Measurements from ENCODE around the gene SWT1.

Gene SWT1

DNA sequence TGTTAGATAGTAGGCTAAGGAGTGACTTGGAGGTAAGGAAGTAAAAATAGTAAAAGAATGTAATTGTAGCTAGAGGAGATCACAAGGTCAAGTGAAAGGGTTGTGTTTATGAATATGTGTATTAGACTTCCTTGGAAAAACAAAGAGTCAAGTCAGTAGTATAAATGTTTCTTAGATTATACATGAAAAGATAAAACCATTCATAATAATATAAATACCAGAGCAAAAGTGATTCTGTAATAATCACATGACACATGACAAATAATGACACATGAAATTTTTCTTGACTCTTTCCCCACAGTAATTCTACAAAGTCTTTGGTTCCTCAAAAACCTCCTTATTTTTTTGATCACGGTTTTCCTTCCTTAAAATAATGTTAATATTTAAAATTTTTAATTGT lies 103.6 kb downstream of the SWT1 start:
- H3K4me2 ChIP-seq (ENCODE audit: insufficient read depth, low read length, poor library complexity, severe bottlenecking) = no peak overlapping the region
- DNase-seq (ENCODE audit: low spot score) = no peak
- H3K18ac ChIP-seq (ENCODE audit: low read length) = no peak overlapping the region
- no peak overlapping the region for H2AFZ ChIP-seq (ENCODE audit: low read length)
- no peaks in the 10 kb centered on the region for H3K79me1 ChIP-seq (ENCODE audit: low read depth, low read length)
- H3K23ac ChIP-seq (ENCODE audit: low read depth, low read length, poor library complexity) = no peak overlapping the region
- H4K8ac ChIP-seq (ENCODE audit: low read depth, low read length) = no peak overlapping the region
- H3K4me1 ChIP-seq (ENCODE audit: control insufficient read depth in 2 of 2, insufficient read depth in 1 of 2, low read depth in 1 of 2, low read length in 2 of 2) = no peaks in the 10 kb centered on the region
- no peaks in the 10 kb centered on the region for H3K9me3 ChIP-seq (replicated peaks in 1 of 2; ENCODE audit: control insufficient read depth in 2 of 2, insufficient read depth in 1 of 2, low read depth in 1 of 2, low read length in 2 of 2)
- no peak overlapping the region for H2BK5ac ChIP-seq (ENCODE audit: low read length)
- WGBS, 2 donors (ENCODE audit: extremely low coverage in 2 of 2, insufficient read length in 2 of 2, insufficient replicate concordance in 1 of 2) = no CpG with 5 or more reads among the region's 1 CpG
- no peaks in the 10 kb centered on the region for H3K36me3 ChIP-seq (replicated peaks in 1 of 2; ENCODE audit: control insufficient read depth in 2 of 2, insufficient read depth in 2 of 2, low read length in 2 of 2)
- no peak overlapping the region for H3K14ac ChIP-seq (ENCODE audit: low read length)
- H2AK5ac ChIP-seq (ENCODE audit: low read depth, low read length) = no peak overlapping the region
- H2BK12ac ChIP-seq (ENCODE audit: low read length) = no peak overlapping the region
- no peak overlapping the region for H3K4me3 ChIP-seq (ENCODE audit: low read length in 2 of 2)
- H2BK120ac ChIP-seq (ENCODE audit: low read depth, low read length) = no peak overlapping the region
- no peaks in the 10 kb centered on the region for H3K27me3 ChIP-seq (ENCODE audit: control insufficient read depth in 3 of 3, insufficient read depth in 3 of 3, low read depth in 1 of 3, low read length in 3 of 3)
- no peak overlapping the region for H3K4ac ChIP-seq (ENCODE audit: low read length)
- H3K9ac ChIP-seq (ENCODE audit: low read depth, low read length, poor library complexity) = no peak overlapping the region
- no peak overlapping the region for H3K27ac ChIP-seq (replicated peaks; ENCODE audit: low read length)
- H2BK15ac ChIP-seq (ENCODE audit: low read length) = no peak overlapping the region
- H4K91ac ChIP-seq (ENCODE audit: low read depth, low read length, poor library complexity) = no peak overlapping the region

DNA sequence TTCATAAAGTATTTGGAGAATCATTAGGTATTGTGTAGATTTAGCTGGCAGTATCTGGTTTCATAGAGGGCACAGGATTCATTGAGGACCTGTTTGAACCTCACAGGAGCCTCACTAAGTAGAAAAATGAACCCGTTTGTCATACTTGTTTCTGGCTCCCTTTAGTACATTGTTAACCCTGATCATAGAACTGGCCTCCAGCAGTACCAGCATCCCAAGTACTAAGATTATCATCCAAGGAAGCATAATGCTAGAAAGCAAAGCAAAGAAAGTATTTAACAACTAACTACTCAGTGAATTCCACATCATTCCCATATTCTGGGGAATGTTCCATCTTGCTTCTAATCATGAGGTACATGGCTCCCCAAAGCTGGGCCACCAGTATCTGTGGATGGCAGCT lies 105.2 kb downstream of the SWT1 start:
- Histone ChIP-seq H3K14ac (ENCODE audit: low read length) (no peak overlapping the region), H3K79me1 (ENCODE audit: low read depth, low read length) (no peaks in the 10 kb centered on the region), H3K36me3 (replicated peaks in 1 of 2; ENCODE audit: control insufficient read depth in 2 of 2, insufficient read depth in 2 of 2, low read length in 2 of 2) (no peaks in the 10 kb centered on the region), H3K9ac (ENCODE audit: low read depth, low read length, poor library complexity) (no peak overlapping the region), H3K9me3 (replicated peaks in 1 of 2; ENCODE audit: control insufficient read depth in 2 of 2, insufficient read depth in 1 of 2, low read depth in 1 of 2, low read length in 2 of 2) (no peaks in the 10 kb centered on the region), H4K8ac (ENCODE audit: low read depth, low read length) (no peak overlapping the region), H3K4me2 (ENCODE audit: insufficient read depth, low read length, poor library complexity, severe bottlenecking) (no peak overlapping the region), H3K4me3 (ENCODE audit: low read length in 2 of 2) (no peak overlapping the region), H2BK120ac (ENCODE audit: low read depth, low read length) (no peak overlapping the region), H3K27ac (replicated peaks; ENCODE audit: low read length) (no peak overlapping the region), H2BK15ac (ENCODE audit: low read length) (no peak overlapping the region), H2BK12ac (ENCODE audit: low read length) (no peak overlapping the region), H3K4me1 (ENCODE audit: control insufficient read depth in 2 of 2, insufficient read depth in 1 of 2, low read depth in 1 of 2, low read length in 2 of 2) (no peaks in the 10 kb centered on the region), H2BK5ac (ENCODE audit: low read length) (no peak overlapping the region), H3K4ac (ENCODE audit: low read length) (no peak overlapping the region), H2AFZ (ENCODE audit: low read length) (no peak overlapping the region), H3K27me3 (ENCODE audit: control insufficient read depth in 3 of 3, insufficient read depth in 3 of 3, low read depth in 1 of 3, low read length in 3 of 3) (peaks cover 0 to 2% (median 0%) of the 10 kb centered on the region in 3 experiments), H4K91ac (ENCODE audit: low read depth, low read length, poor library complexity) (no peak overlapping the region), H3K18ac (ENCODE audit: low read length) (no peak overlapping the region), H2AK5ac (ENCODE audit: low read depth, low read length) (no peak overlapping the region), H3K23ac (ENCODE audit: low read depth, low read length, poor library complexity) (no peak overlapping the region)
- no peak for DNase-seq (ENCODE audit: low spot score)
- WGBS, 2 donors (ENCODE audit: extremely low coverage in 2 of 2, insufficient read length in 2 of 2, insufficient replicate concordance in 1 of 2) = no CpG with 5 or more reads among the region's 1 CpG

DNA sequence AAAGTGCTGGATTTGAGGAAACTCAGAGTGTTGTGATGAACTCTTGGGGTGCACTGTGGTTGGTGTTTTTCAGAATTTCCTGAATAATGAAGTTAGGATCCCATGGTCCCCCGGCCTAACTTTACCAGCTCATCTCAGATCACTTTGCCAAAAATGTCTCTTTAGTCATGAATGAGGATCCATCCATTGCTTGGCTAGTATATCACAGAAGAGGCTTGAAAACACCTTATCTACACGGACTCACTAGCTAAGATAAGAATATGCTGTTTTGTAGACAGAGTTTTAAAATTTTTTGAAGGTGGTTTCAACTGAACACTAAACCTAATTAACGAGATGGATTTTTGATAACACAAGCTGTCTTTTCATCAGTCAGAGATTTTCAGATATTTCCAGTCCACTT lies 106.3 kb downstream of the SWT1 start:
- Histone ChIP-seq H3K79me1 (ENCODE audit: low read depth, low read length) (no peaks in the 10 kb centered on the region), H2BK5ac (ENCODE audit: low read length) (no peak overlapping the region), H3K9me3 (replicated peaks in 1 of 2; ENCODE audit: control insufficient read depth in 2 of 2, insufficient read depth in 1 of 2, low read depth in 1 of 2, low read length in 2 of 2) (no peaks in the 10 kb centered on the region), H2BK15ac (ENCODE audit: low read length) (no peak overlapping the region), H3K23ac (ENCODE audit: low read depth, low read length, poor library complexity) (no peak overlapping the region), H4K91ac (ENCODE audit: low read depth, low read length, poor library complexity) (no peak overlapping the region), H3K4me2 (ENCODE audit: insufficient read depth, low read length, poor library complexity, severe bottlenecking) (no peak overlapping the region), H2AFZ (ENCODE audit: low read length) (no peak overlapping the region), H3K14ac (ENCODE audit: low read length) (no peak overlapping the region), H3K18ac (ENCODE audit: low read length) (no peak overlapping the region), H3K4ac (ENCODE audit: low read length) (no peak overlapping the region), H3K27ac (replicated peaks; ENCODE audit: low read length) (no peak overlapping the region), H4K8ac (ENCODE audit: low read depth, low read length) (no peak overlapping the region), H3K9ac (ENCODE audit: low read depth, low read length, poor library complexity) (no peak overlapping the region), H2BK12ac (ENCODE audit: low read length) (no peak overlapping the region), H3K36me3 (replicated peaks in 1 of 2; ENCODE audit: control insufficient read depth in 2 of 2, insufficient read depth in 2 of 2, low read length in 2 of 2) (no peaks in the 10 kb centered on the region), H2AK5ac (ENCODE audit: low read depth, low read length) (no peak overlapping the region), H3K27me3 (ENCODE audit: control insufficient read depth in 3 of 3, insufficient read depth in 3 of 3, low read depth in 1 of 3, low read length in 3 of 3) (peaks cover 0 to 2% (median 0%) of the 10 kb centered on the region in 3 experiments), H2BK120ac (ENCODE audit: low read depth, low read length) (no peak overlapping the region), H3K4me1 (ENCODE audit: control insufficient read depth in 2 of 2, insufficient read depth in 1 of 2, low read depth in 1 of 2, low read length in 2 of 2) (peaks cover 0 to 4% of the 10 kb centered on the region in 2 donors), H3K4me3 (ENCODE audit: low read length in 2 of 2) (no peak overlapping the region)
- WGBS, 2 donors (ENCODE audit: extremely low coverage in 2 of 2, insufficient read length in 2 of 2, insufficient replicate concordance in 1 of 2) = no CpG with 5 or more reads among the region's 3 CpGs
- no peak for DNase-seq (ENCODE audit: low spot score)

DNA sequence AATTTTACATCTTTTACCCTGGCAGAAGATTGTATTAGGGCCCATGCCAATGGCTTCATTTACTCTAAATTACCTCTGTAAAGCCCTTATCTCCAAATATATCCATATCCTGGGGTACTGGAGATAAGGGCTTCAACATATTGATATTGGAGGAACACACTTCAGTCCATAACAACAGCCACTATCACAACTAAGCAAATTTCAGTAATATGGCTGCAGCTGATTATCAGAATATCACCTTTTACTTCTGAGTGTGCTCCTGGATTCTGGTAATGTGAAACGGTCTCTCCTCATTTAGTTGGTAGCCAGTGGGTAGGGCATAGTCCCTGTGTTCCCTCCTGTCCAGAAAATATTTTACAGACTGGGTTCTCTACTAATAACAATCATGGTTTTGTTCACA lies 106.8 kb downstream of the SWT1 start:
- no peak overlapping the region for H3K23ac ChIP-seq (ENCODE audit: low read depth, low read length, poor library complexity)
- H3K14ac ChIP-seq (ENCODE audit: low read length) = no peak overlapping the region
- H3K4me2 ChIP-seq (ENCODE audit: insufficient read depth, low read length, poor library complexity, severe bottlenecking) = no peak overlapping the region
- no peaks in the 10 kb centered on the region for H3K9me3 ChIP-seq (replicated peaks in 1 of 2; ENCODE audit: control insufficient read depth in 2 of 2, insufficient read depth in 1 of 2, low read depth in 1 of 2, low read length in 2 of 2)
- no peak overlapping the region for H3K4ac ChIP-seq (ENCODE audit: low read length)
- no peak for DNase-seq (ENCODE audit: low spot score)
- H3K27me3 ChIP-seq (ENCODE audit: control insufficient read depth in 3 of 3, insufficient read depth in 3 of 3, low read depth in 1 of 3, low read length in 3 of 3) = peaks cover 0 to 2% (median 0%) of the 10 kb centered on the region in 3 experiments
- H3K4me1 ChIP-seq (ENCODE audit: control insufficient read depth in 2 of 2, insufficient read depth in 1 of 2, low read depth in 1 of 2, low read length in 2 of 2) = peaks cover 0 to 4% of the 10 kb centered on the region in 2 donors
- no peak overlapping the region for H3K4me3 ChIP-seq (ENCODE audit: low read length in 2 of 2)
- H2BK12ac ChIP-seq (ENCODE audit: low read length) = no peak overlapping the region
- no peak overlapping the region for H4K8ac ChIP-seq (ENCODE audit: low read depth, low read length)
- no peak overlapping the region for H2AK5ac ChIP-seq (ENCODE audit: low read depth, low read length)
- H3K79me1 ChIP-seq (ENCODE audit: low read depth, low read length) = no peaks in the 10 kb centered on the region
- H2BK15ac ChIP-seq (ENCODE audit: low read length) = no peak overlapping the region
- H2AFZ ChIP-seq (ENCODE audit: low read length) = no peak overlapping the region
- WGBS, 2 donors (ENCODE audit: extremely low coverage in 2 of 2, insufficient read length in 2 of 2, insufficient replicate concordance in 1 of 2) = no CpG with 5 or more reads among the region's 1 CpG
- no peaks in the 10 kb centered on the region for H3K36me3 ChIP-seq (replicated peaks in 1 of 2; ENCODE audit: control insufficient read depth in 2 of 2, insufficient read depth in 2 of 2, low read length in 2 of 2)
- H3K27ac ChIP-seq (replicated peaks; ENCODE audit: low read length) = no peak overlapping the region
- no peak overlapping the region for H2BK5ac ChIP-seq (ENCODE audit: low read length)
- no peak overlapping the region for H4K91ac ChIP-seq (ENCODE audit: low read depth, low read length, poor library complexity)
- H3K9ac ChIP-seq (ENCODE audit: low read depth, low read length, poor library complexity) = no peak overlapping the region
- H2BK120ac ChIP-seq (ENCODE audit: low read depth, low read length) = no peak overlapping the region
- H3K18ac ChIP-seq (ENCODE audit: low read length) = no peak overlapping the region

Data from neuronal stem cell (in vitro differentiated cells).